ENCODE results near the gene MRM3.
"Not testable (repeated sequence)": the region's sequence is repeated elsewhere in the genome, so short reads cannot be mapped to it uniquely, and the experiment has no call there.

MRM3 gene

DNA sequence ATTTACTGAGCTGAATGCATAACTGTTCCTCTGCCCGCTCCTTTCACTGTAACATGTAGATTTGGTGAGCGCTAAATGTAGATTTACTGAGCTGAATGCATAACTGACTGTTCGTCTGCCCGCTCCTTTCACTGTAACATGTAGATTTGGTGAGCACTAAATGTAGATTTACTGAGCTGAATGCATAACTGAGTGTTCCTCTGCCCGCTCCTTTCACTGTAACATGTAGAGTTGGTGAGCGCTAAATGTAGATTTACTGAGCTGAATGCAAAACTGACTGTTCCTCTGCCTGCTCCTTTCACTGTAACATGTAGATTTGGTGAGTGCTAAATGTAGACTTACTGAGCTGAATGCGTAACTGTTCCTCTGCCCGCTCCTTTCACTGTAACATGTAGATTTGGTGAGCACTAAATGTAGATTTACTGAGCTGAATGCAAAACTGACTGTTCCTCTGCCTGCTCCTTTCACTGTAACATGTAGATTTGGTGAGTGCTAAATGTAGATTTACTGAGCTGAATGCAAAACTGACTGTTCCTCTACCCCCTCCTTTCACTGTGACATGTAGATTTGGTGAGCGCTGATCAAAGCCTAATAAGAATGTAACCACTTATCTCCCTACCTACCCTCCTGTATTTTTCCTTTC lies 26.7 kb upstream of the MRM3 start:
- DNase-seq: not testable (repeated sequence)

DNA sequence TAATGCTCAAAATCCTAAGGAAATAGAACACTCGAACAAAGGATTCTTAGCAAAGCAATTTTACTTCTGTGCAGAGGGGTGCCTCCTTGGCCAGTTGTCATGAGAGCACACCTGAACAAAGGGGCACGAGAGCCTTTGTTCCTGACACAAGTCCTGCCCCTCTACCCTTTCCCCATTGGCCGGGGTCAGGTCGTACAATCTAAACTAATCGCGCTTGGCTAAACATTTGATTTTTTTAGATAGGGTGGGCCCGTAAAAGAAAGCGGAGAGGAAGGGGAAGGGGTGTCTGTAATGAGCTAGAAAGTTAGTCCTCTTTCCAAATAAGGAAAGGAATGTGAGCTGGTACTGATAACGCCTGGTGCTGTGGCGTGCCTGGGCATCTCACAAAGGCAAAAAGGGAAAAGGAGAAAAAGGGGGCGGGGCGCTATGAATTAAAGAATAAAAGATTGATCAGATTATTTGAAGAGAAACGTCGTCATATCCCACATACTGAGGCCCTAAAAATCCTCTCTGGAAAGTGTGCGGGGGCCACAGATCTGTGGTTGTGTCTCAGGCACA lies 26.1 kb upstream of the MRM3 start:
- DNase-seq: not testable (repeated sequence)

DNA sequence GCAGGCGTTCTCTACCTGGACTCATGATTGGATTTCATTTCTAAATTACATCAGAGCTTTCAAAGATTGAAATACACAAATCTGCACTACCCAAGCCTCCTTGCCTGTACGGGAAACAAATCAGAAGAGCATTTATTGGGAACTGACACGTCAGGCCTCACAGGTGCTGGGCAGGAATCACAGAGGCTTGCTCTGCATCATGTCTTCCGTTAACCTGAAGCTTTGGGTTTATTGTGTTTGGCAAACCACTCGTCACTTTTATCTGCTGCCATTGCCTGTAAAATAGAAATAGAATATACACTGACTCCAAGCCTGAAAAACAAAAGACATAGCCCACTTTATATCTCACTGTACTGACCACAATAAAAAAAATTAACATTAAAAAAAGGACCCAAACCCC lies 22.2 kb upstream of the MRM3 start:
- no peak for DNase-seq

DNA sequence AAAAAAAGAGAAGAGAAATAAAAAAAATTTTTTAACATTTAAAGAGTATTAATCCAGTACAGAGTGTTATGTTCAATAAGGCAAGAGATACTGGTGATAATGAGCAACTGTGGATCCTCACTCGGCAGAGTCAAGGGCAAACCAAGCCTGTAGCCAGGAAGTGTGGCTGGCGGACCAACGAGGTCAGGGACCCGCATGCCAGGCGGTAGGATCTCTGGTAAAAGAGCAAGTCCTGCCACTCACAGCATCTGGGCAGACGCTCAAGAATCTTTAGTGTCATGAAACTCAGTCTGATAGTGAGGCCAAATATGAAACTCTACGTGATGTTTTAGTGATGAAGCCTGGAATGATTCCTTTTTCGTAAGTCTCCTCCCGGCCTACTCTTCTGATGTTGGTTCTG lies 21.8 kb upstream of the MRM3 start:
- no peak for DNase-seq

DNA sequence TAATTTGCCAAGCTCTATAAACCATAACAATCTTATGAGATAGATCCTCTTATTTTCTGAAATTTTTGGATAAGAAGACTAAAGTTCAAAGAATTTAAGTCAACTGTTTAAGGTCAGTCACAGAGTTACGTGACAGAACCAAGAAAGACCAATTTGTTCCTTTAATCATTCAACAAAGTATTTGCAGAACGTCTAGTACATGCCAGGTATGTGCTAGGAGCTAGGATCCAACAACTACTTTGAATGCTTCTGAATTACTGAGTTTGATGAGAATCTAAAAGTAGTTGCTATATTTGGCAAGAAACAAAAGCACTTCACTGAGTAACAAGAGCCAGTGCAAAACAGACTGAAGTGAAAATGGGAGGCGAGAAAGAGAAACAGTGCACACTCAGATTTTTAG lies 15.1 kb upstream of the MRM3 start:
- DNase-seq: no peak

DNA sequence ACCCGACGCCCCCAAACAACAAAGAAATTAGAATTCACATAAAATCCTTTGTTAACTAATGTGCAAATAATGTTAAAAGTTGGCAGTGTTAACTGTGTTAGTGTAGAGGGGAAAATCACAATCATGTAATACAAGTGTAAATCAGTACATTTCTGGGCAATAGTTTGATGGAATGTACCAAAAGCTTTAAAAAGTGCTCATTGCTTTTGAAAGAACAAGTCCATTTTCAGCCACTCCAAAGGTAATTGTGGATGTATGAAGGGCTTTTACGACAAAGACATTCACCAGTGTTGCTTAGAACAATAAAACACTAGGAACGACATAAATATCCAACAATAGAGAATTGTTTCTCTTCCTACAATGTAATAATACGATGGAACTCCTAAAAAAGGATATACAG lies 9.1 kb upstream of the MRM3 start:
- DNase-seq: no peak

DNA sequence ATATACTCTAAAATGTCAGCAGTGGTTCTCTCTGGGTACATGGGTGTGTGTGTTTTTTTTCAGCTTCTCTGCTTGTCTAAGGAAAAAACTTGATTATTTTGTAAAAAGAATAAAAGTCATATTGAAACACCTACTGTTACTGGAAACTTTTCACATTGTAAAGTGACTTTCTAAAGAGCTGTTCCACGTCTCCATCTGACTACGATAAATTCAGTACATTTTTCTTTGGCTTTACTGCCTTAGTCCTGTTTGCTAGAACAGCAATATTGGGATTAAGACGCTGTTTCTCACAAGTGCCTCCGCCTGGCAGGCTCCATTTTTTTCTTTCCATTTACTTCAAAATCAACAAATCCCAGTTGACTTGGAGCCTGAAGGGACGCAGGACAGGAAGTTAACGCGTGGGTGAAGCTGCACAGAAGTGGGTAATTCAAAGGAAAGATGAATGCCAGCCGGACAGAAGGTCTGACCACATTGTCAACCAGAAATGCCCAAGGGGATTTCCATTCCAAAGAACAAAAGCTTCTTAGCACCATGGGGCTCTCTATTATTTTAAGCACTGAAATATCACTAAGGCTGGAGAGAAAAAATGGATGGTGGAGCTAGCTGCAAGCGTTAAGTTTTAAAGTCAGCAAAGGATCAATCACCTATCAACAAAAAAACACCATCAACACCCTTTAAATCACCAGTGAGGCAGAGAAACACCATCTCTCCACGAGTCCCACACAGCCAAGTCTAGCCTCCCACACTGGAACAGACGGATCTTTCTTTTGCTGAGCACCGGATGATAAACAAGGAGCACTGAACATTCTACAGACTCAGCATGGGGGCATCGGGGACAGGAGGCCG lies 8.5 kb upstream of the MRM3 start:
- DNase-seq: no peak

DNA sequence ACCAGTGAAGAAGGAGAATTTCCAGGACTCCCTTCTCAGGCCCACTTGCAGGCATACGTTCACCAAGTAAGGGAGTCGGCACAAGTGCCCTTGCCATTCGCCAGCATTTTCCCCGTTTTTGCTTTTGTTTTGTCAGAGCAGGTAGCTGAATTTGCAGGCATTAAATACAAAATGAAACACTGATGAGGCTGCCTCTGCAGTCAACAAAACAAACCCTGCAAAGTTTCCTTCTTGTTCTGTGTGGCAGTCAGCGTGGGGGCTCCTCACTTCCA lies 7.9 kb upstream of the MRM3 start:
- DNase-seq: no peak

DNA sequence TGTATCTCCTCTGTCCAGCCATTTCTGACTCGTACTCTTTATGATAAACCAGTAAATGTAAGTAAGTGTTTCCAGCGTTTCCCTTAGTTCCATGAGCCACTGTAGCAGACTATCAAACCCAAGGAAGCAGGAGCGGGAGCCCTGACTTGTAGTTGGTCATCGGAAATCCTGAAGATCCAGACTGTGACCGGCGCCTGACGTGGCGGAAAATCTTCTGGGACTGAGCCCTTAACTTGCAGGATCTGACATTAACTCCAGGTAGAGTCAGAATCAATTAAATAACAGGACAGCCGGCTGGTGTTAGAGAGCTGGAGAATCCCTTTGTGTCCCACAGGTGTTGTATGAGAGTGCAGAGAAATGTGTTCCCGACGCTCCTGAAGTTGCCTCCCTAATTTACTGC lies 4.1 kb upstream of the MRM3 start:
- no peak for DNase-seq

DNA sequence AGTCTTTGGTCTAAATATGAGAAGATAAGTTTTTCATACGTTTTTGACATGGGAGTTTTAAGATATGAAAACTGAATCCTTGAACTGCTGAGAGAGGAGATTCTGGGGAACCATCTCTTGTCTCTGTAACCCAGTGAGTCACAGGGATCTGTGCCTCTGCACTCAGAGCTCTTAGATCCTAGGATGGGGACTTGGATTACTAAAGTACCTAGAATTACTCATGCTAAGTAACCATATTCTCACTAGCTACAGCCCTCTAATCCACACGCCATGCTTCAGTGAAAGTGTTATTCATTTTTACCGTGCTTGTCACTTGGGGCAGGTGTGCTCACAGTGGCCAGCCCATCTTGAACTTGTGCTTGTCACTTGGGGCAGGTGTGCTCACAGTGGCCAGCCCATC lies 2.0 kb downstream of the MRM3 start:
- DNase-seq: no peak

DNA sequence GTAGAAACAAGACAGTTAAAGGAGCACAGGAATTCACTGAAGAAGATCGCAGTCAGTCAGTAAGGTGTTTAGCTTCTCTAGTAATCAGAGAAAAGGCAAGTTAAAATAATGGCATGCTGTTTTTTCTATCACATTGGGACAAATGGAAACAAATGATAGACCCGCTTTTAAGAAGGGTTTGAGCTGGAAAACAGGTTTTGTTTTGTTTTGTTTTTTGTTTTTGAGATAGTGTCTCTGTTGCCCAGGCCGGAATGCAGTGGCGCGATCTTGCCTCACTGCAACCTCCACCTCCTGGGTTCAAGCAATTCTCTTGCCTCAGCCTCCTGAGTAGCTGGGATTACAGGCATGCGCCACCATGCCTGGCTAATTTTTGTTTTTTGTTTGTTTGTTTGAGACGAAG lies 3.7 kb downstream of the MRM3 start:
- not testable (repeated sequence) for DNase-seq

DNA sequence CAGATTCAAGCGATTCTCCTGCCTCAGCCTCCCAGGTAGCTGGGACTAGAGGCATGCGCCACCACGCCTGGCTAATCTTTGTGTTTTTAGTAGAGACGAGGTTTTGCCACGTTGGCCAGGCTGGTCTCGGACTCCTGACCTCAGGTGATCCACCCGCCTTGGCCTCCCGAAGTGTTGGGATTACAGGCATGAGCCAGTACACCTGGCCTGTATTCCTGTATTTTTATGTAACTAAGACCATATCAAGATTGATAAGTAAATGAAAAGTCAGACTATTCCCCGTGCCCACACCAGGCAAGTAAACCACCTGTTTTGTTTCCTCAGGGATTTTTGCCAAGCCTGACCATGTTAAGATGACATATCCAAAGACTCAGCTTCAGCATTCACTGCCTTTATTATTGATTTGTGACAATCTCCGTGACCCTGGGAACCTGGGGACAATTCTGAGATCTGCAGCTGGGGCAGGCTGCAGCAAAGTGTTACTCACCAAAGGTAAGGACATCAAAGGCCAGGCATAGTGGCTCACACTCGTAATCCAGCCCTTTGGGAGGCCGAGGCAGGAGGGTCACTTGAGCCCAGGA lies 5.6 kb downstream of the MRM3 start:
- DNase-seq: no peak

DNA sequence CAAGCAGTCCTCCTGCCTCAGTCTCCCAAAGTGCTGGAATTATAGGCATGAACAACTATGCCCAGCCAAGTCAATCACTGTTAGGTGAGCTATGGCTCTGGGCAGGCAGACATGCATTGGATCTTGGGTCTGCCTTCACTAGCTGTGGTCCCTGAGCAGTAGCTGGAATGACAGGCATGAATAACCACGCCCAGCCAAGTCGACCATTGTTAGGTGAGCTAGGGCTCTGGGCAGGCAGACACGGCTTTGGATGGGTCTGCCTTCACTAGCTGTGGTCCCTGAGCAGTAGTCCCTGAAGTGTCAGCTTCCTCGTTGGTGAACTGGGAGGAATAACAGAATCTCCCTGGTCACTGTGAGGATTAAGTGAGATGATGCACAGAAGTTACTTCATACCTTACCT lies 6.4 kb downstream of the MRM3 start:
- DNase-seq: no peak

DNA sequence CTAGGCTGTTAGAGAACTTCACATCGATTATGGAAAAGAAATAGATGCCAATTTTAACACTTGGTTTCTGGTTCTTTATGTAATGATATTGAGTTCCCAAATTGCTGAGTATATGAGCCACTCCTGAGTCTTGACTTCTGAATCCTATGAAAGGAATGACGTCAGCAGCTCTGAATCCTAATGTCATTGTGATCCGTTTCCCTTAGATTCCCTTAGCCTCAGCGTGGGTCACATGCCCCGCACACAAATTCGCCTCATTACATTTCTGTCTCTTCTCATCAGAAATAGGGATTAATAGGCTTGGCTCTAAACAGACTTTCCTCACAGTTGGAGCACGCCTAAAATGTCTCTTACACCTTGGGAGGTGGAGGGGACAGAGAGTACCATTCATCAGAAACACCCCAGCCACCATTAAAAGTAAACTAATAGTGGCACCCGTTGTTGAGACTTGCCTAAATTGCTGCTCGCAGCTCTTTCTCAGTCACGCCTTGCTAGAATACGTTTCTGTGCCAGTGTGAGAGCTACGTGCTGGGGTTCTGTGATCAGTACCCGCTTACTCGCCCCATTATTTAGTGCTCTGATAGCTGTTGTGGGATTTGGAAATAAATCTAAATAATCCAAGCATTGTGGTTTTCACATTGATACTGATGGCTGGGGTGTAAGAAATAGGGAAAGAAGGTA lies 7.1 kb downstream of the MRM3 start:
- DNase-seq: no peak

DNA sequence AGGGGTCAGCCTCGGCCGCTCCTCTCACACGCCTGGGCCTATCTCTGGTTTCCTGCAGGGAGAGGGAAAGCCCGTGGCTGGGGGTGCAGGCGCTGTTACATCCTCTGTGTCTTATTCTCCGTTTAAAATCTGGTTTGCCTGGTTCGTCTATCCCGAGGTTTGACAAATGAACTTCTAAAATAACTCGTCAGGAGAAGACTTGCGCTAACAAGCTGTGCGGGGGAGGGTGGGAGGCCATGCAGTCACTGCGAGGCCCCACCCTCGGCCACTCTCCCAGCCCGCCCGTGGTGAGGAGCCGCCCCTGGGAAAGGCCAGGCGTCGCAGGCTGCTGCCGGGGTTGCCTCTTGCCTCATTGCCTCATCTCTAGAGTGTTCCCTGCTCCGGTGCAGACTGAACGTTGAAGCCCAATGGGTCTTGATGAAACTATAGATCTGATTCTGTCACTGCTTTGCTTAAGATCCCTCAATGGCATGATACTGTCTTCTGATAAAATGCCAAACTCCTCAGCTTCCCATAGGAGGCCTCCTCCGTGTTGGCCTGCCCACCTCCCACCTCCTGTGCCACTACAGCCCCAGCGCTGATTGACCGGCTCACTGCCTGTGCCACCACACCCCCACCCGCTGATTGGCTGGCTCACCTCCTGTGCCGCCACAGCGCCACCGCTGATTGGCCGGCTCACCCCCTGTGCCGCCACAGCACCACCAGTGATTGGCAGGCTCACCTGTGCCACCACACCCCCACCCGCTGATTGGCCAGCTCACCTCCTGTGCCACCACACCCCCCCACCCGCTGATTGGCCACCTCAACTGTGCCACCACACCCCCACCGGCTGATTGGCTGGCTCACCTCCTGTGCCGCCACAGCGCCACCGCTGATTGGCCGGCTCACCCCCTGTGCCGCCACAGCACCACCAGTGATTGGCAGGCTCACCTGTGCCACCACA lies 8.0 kb downstream of the MRM3 start:
- peak; percentile 58 for DNase-seq

DNA sequence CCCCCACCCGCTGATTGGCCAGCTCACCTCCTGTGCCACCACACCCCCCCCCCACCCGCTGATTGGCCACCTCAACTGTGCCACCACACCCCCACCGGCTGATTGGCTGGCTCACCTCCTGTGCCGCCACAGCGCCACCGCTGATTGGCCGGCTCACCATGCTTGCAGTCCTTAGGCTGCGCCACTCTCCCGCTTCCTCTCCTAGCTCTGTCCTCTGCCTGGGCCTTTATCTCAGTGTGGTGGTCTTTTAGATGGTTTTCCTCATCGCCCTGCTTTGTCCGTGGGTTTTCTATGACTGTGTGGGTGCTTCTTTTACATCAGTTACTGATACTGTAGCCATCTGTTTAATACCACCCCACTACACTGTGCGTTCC lies 8.7 kb downstream of the MRM3 start:
- not testable (repeated sequence) for DNase-seq

DNA sequence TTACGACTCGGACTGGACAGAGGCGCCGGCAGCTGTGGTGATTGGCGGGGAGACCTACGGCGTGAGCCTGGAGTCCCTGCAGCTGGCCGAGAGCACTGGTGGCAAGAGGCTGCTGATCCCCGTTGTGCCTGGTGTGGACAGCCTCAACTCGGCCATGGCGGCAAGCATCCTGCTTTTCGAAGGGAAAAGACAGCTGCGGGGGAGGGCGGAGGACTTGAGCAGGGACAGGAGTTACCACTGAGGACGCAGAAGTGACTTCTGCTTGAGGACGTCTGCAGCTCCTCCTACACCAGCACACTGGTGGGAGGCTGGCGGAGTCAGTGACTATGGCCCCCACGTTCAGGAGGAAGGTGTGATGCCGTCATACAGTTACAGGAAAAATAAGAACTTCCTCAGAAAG lies 9.7 kb downstream of the MRM3 start:
- DNase-seq: no peak

DNA sequence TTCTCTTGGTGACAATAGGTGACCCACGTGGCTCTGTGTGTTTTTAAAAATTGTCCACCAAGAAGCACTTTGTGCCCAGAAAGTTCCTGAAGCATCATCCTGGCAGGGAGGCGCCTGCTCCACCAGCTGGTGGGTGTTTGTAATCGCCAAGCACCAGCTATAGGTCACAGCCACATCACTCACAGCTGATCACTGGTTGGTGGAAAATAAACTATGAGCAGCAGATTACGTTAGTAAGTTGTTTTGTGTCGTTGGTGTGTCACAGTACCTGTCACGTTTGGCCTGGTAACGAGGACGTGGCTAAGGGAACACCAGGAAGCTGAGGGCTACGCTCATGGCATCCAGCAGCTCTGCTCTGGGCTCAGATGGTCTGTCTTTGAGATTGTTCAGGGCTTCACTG lies 10.1 kb downstream of the MRM3 start:
- DNase-seq: no peak

DNA sequence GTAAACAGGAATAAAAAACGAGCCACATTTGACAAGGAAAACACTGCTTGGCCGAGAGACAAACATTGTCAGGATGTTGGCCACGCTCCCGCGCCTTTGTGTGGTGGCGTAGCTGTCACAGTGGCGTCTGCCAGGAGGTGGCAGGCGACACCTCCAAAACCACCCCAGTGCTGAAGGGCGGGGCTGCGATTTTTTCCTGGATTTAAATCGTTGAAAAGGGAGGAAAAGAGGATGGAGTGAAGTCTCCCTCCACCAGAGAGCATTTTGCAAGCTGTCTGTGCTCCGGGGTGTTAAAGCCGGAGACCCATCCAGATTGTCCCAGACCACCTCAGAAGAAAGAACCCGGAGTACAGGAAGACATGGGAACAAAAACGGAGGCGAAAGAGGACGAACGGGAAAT lies 12.7 kb downstream of the MRM3 start:
- DNase-seq: peak; percentile 76

DNA sequence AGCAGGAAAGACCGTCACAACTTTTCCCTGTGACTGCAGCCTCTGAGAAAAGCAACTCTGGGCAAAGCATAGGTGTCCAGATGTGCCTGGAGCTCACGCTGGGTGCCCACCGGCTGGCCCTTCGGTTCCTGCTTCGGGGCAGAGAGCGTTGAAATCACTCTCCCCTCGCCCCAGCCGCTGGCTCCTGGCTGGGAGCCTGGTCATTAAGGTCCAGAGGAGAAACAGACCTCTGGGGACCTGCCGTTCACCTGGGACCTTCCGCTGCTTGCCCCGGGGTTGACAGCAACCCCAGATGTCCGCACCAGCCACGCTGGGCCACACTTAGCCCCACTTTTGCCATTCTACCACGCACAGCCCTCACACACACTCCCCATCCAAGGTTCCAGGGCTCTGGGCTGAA lies 13.1 kb downstream of the MRM3 start:
- no peak for DNase-seq

DNA sequence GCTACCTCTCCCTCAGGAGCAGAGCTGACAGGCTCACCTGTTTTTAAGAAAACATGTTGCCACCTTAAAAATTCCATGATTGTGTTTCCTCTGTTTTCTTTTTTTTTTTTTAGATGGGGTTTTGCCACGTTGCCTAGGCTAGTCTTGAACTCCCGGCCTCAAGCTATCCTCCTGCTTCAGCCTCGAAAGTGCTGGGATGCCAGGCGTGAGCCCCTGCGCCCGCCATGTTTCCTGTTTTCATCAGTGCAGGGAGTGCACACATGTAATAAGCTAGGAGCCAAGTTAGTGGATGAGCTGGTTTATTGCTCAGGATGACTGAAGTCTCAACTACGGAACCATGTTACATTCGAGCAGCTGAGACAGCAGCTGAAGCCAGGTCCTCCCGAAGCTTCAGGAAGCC lies 13.6 kb downstream of the MRM3 start:
- no peak for DNase-seq

DNA sequence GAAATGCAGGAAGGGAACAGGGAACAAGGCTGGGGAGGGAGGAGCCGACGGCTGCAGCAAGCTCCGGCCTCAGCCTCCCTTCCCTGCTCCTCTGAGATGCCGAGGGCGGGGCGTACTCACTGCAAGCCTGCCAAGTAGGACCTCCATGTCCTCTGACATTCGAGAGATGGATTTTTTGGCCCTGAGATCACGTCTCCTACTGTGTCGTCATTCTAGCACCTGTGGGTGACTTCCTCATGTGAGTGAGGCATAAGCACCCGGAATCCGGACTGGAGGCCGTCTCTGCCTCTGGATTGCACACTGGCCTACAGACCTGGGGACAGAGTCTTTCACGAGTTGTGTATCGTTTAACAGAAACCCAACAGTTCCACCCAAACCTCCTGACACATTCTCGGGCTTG lies 14.5 kb downstream of the MRM3 start:
- no peak for DNase-seq

Data from fibroblast of skin of abdomen (primary cell).